Tibial nerve (tissue), 3 donors: ENCODE measurements around the gene SLC27A2.
"Not testable (repeated sequence)": the region's sequence is repeated elsewhere in the genome, so short reads cannot be mapped to it uniquely, and the experiment has no call there.

Experiments
- POLR2A ChIP-seq, 2 donors: fragments of 450-650 bp; IDR thresholded peaks; one replicate each; pipeline ENCODE4 v1.6.1; 2017; ENCODE audit warnings: antibody characterized with exemption in 2 of 2, mild to moderate bottlenecking in 2 of 2, moderate library complexity in 2 of 2
- TF ChIP-seq, protein P1 (sequence below), 5 experiments: fragments of 200-600 bp in 3 of 5; fragments of 450-650 bp in 2 of 5; sonication (generic) in 3 of 5; IDR thresholded peaks; one replicate each; pipeline ENCODE4 v1.5.1; 2016 to 2019; ENCODE audit warnings: antibody characterized with exemption in 5 of 5, mild to moderate bottlenecking in 3 of 5, moderate library complexity in 2 of 5

DNA sequence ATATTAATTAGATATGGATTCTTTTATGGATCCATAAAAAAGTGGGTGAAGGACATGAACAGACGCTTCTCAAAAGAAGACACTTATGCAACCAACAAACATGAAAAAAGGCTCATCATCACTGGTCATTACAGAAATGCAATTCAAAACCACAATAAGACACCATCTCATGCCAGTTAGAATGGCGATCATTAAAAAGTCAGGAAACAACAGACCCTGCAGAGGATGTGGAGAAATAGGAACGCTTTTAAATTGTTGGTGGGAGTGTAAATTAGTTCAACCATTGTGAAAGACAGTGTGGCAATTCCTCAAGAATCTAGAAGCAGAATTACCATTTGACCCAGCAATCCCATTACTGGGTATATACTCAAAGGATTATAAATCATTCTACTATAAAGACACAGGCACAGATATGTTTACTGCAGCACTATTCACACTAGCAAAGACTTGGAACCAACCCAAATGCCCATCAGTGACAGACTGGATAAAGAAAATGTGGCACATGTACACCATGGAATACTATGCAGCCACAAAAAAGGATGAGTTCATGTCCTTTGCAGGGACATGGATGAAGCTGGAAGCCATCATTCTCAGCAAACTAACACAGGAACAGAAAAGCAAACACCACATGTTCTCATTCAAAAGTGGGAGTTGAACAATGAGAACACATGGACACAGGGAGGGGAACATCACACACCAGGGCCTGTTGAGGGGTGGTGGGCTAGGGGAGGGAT is 49.6 kb upstream of the SLC27A2 start:
- TF ChIP-seq, protein P1, sequence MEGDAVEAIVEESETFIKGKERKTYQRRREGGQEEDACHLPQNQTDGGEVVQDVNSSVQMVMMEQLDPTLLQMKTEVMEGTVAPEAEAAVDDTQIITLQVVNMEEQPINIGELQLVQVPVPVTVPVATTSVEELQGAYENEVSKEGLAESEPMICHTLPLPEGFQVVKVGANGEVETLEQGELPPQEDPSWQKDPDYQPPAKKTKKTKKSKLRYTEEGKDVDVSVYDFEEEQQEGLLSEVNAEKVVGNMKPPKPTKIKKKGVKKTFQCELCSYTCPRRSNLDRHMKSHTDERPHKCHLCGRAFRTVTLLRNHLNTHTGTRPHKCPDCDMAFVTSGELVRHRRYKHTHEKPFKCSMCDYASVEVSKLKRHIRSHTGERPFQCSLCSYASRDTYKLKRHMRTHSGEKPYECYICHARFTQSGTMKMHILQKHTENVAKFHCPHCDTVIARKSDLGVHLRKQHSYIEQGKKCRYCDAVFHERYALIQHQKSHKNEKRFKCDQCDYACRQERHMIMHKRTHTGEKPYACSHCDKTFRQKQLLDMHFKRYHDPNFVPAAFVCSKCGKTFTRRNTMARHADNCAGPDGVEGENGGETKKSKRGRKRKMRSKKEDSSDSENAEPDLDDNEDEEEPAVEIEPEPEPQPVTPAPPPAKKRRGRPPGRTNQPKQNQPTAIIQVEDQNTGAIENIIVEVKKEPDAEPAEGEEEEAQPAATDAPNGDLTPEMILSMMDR (IDR thresholded peaks at IDR 0.05): not testable (repeated sequence)
- TF ChIP-seq POLR2A (IDR thresholded peaks at IDR 0.05): not testable (repeated sequence)
